NCI-H774 (cell line): ENCODE data around the gene KCNQ1.

Experiments
- DNase-seq: peaks from one replicate; lab custom pipeline; 2025; lab: John Stamatoyannopoulos, UW

Gene KCNQ1

DNA sequence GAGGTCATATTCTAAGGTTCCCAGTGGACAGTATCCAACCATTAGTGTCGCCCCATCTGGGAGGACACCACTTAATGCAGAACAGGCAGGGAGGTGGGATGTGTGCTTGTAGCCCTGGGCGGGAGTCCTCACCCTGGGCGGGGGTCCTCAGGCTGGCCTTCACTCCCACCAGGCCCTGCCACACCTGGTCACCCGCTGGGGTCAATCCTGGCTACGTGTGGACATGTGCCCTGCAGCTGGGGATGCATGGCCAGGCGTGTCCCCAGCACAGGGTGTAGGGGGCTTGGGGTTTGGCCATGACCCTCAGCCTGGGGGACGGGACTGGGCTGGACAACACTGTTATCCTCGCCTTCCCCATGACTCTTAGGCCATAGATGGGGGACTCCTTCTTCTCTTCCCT lies 19.3 kb upstream of the KCNQ1 start:
- no peak for DNase-seq

GRCh38 chr11:2426221-2426620 lies 18.6 kb upstream of the KCNQ1 start:
- no peak for DNase-seq

DNA sequence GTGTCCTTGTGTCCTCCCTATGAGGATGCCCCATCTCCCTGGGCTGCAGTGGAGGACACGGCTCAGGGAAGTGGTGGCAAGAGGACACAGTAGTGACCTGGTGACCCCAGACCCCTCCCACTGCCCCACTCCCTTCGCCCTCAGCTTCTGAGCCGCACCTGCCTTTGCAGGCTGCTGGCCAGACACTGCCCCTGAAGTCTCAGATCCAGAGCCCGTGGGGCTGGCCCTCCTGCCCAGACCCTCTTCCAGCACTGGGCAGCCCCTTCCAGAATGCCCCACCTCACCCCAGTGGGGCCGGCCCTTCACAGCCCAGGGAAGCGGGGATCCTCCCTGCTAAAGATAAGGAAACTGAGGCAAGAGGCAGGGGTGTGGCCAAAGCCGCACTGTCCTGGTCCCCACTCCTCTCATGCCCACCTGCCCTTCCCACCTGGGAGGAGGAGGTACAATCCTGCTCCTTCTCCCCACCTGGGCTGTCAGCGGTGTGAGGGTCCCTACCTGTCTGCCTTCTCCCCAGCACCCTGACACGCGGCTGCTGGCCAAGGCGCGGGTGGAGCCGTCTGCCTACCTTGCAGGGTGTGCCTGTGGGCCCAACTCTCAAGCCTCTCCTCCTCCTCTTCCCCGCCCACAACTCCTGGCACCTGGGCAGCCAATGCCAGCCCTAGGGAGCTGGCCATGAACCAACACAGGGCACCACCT lies 17.8 kb upstream of the KCNQ1 start:
- DNase-seq: no peak

DNA sequence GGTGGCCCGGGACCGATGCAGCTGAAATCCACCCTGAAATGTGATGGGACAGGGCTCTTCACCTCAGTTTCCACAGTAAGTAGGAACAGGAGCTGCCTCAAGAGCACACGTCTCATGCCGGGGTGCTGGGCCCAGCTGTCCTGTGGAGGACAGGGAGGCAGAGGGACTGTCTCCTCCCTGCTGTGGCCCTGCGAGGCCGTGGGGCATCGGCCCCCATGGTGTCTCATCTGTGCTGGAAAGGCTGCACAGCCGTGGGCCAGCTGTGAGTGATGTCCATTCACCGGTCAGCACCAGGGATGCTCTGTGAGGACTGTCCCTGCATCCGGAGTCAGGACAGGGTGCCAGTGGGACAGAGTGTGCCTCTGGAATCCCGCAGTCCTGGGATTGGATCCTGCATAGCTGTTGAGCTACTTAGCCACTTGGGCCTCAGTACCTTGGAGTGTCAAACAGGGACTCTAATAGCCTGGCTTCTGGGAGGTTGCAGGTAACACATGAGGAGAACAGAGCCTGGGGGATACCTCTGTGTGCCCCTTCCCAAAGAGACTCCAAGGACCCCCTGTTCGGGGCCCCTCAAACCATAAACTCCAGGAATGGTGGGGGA lies 17.0 kb upstream of the KCNQ1 start:
- no peak for DNase-seq

- DNase-seq: peak; percentile 50
Measured at GRCh38 chr11:2428322-2428795, 16.4 kb upstream of the KCNQ1 start.

DNA sequence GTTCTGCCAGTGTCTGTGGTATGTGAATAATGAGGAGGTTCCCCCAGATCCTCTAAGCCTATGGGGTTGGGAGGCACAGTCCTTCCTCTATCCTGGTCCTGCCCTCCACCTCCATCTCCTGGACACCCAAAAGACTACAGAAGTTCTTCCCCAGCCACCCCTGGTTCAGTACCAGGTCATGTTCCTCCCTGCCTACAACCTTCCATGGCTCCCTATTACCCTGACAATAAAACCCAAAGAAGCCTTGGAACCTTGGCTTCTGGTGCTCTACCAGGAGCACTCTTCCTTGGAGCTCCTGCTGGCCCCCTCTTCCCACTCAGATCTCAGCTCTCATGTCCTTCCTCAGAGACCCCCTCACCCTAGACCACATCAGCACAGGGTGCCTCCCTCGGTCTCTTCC lies 13.4 kb upstream of the KCNQ1 start:
- no peak for DNase-seq

- no peak for DNase-seq
Measured at GRCh38 chr11:2432171-2432621, 12.6 kb upstream of the KCNQ1 start.

- no peak for DNase-seq
Measured at GRCh38 chr11:2432628-2433071, 12.2 kb upstream of the KCNQ1 start.

DNA sequence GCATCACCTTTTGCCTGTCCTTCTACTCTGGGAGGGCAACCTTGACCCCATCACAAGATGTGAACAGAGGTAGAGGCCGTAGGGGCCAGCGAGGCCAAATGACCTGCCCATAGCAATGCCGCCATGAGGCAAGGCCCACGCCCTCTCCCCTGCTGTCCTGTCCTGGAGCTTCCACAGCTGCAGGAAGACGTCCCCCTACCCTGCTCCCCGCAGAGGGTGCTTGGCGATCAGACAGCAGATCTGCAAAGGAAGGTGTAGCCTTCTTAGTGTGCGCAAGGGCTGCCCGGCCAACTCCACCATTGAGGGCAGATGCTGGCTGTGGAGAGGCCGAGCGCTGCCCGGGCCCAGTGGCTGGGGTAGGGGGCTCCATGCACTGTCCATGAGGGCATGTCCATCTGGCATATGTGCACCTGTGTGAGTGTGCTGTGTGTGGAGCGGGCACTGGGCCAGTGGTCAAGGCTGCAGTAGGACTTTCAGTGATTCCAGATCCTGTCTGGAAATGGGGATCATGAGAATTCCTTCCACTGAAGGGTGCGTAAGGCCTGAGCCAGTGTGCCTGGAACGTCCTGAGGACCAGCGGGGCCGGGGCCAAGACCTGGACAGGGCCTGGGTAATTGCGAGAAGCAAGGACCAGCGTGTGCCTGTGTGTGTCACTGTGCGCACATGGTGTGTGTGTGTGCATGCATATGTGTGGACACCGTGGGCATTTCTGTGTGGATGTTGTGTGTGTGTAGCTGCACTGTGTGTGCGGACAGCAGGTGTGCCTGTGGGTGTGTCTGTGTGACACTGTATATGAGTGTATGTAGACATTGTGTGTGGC lies 11.5 kb upstream of the KCNQ1 start:
- DNase-seq: no peak

DNA sequence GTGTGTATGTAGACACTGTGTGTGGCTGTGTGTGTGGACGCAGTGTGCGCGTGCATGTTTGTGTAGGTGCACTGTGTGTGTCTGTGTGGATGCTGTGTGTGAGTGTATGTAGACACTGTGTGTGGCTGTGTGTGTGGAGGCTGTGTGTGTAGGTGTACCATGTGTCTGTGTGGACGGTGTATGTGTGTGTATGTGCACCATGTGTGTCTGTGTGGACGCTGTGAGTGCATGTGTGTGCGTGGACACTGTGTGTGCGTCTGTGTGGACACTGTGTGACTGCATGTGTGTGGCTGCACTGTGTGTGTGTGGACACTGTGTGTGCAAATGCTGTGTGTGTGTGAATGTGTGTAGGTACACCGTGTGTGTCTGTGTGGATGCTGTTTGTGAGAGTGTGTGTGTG lies 10.8 kb upstream of the KCNQ1 start:
- no peak for DNase-seq

GRCh38 chr11:2434506-2435255 lies 10.1 kb upstream of the KCNQ1 start:
- no peak for DNase-seq

DNA sequence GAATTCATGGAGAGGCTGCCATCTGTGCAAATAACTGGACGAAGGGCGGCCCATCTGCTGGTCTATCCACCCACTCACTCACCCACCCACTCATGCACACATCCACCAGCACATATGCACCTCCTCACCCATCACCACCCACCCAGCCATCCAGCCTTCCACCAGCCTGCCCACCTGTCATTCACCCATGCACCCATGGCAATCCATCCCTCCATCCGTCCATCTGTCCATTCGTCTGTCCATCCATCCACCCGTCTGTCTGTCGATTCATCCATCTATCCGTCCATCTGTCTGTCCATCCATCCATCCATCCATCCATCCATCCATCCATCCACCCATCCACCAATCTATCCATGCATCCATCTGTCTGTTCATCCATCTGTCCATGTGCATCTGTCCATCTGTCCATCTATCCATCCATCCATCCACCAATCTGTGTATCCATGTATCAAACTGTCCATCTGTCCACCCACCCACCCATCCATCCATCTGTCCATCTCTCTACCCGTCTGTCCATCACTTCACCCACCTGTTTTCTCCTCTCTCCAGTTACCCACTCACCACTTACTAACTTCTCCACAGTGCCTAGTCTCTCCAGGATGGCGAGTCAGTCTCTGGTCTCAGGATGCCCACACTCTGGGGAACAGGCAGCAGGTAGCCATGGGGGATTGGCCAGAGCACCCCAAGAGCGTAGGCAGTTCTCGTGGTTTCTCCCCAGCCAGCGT lies 9.4 kb upstream of the KCNQ1 start:
- no peak for DNase-seq

GRCh38 chr11:2436013-2436520 lies 8.7 kb upstream of the KCNQ1 start:
- DNase-seq: no peak

GRCh38 chr11:2436521-2437031 lies 8.2 kb upstream of the KCNQ1 start:
- no peak for DNase-seq

- DNase-seq: no peak
Measured at GRCh38 chr11:2437516-2437915, 7.3 kb upstream of the KCNQ1 start.

GRCh38 chr11:2439820-2440219 lies 5.0 kb upstream of the KCNQ1 start:
- DNase-seq: no peak

DNA sequence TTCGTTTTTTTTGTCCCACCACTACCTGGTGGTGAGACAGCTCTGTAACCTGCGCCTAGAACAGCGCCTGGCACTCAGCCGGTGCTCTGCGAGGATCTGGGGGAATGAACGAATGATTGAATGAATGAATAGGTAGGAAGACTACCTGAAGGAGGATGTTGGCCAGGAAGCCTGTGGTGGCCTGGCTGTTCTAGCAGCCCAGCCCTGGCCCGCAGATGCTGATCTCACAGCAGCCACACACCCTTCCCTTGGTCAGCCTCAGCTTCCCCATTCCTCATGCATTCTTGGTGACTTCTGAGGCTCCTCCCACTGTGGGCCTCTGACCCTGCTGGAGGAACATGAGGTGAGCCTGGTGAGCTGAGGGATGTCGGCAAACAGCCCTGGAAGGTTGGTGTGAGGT lies 4.2 kb upstream of the KCNQ1 start:
- no peak for DNase-seq

DNA sequence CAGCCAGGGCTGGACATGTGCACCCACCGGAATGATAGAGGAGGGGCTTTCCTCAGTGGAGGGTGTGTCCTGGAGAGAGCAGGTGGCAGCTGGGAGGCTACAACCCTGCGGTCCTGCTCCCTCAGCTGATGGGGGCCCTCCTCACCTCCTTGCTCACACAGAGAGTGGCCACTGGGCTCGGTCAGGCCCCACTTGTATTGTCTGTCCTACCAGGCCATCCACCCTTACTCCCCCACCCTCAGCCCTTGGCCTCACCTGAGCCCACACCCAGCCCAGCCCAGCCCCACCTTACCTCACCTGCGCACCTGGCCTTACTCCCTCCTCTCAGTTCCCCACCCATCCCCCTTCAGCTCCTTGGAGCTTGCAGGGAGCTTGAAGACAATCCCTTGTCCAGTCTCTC lies 3.6 kb upstream of the KCNQ1 start:
- no peak for DNase-seq

DNA sequence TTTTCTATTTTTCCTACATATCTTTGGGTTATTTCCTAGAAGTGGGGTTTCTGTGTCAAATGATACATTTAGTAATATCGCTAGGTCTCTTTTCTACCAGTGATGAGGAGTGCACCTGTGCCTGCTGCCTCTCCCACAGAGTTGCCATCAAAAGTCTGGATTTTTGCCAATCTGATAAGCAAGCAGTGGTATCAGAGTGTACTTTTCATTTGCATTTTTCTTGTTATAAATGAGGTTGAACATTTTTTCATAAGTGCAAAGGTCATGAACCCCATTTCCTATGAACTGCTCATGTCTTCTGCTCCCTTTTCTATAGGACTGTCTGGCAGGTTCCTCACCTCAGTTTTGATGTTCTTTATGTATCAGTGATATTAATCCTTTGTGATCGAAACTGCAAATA lies 2.2 kb upstream of the KCNQ1 start:
- no peak for DNase-seq

DNA sequence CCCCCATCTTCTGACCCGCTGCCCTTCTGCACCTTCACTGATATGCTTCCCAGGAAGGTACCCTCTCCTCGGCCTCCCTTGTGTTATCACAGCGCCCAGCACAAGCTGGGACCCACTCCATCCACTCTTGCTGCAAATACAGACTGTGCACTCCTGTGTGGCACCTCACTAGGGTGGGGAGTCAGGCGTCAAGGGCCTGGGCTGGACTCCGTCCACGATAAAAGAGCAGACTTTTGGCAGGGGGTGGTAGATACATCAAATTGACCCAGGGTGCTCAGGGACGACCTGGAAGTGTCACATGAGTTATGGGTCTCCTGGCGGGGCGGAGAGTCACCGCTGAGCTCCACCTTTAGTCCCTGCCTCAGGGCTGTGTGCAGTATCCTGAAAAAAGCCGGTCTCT lies 1.4 kb upstream of the KCNQ1 start:
- no peak for DNase-seq
